CD4-positive, alpha-beta T cell treated with Interleukin-17A for 4 hours (primary cell): ENCODE measurements around the gene TUBG2.

ENCODE experiments used
- DNase-seq: peaks from one replicate; pipeline ENCODE4 v3.0.0-alpha.2; 2020; ENCODE audit warnings: mixed read lengths

Gene TUBG2

DNA sequence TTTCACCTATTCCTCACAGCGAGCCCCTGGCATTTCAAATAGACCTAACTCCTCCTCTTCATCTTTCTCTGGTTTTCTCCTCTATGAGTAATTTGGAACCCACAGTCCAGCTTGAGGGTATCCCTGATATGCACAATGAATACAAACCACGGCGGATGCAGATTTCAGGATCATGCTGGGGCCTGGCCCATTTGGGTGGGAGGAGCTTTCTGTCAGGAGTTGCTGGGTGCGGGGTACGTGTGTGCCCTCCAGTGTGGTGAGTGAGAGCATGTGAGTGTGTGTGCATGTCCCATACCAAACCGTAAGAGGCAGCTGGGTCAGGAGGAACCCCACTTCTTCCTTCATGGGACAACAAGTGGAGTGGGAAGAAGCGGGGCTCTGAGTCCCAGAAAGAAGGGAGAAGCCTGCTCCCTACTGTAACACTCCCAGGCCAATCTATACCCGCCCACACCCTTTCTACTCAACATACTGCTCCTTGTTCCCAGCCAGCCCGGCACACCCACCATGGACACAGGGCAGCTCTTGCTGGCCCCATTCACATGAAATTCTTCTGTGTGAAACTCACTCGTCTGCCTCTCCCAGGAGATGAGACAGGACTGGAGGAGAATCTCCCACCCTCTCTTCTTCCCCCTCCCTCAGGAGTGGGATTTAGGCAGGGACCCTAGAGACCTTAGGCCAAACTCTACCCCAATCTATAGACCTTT is 41.7 kb downstream of the TUBG2 start:
- DNase-seq: no peak

DNA sequence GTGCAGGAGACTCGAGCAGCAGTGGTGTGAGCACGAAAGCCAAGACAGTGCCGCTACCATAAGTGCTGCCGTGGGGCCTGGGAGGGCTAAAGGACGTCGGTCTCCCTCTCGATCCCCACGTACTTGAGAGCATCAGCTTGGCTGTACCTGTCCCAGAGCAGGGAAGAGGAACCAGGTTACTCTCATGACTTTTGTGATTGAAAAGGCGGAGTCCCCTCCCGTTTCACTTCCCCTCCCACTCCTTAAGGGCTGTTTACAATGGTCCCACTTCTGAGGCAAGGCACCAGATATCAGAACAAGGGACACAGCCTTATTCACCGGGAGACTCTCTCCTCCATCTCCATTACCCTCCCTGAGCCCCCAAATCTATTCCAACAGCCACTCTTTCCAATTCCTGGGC is 43.4 kb downstream of the TUBG2 start:
- no peak for DNase-seq

DNA sequence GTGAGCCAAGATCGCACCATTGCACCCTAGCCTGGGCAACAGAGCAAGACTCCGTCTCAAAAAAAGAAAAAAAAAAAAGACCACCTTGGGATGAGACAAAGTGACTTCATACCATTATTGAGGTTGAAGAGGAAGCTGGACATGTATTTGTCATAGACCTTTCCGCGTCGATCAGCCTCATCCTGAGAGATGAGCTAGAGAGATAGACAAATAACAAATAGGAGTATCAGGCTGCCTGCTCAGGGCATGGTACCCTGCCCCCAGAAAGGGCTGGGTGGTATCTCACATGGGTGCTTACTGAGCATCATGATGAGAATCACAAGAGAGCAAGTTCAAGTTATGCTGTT is 45.4 kb downstream of the TUBG2 start:
- no peak for DNase-seq

DNA sequence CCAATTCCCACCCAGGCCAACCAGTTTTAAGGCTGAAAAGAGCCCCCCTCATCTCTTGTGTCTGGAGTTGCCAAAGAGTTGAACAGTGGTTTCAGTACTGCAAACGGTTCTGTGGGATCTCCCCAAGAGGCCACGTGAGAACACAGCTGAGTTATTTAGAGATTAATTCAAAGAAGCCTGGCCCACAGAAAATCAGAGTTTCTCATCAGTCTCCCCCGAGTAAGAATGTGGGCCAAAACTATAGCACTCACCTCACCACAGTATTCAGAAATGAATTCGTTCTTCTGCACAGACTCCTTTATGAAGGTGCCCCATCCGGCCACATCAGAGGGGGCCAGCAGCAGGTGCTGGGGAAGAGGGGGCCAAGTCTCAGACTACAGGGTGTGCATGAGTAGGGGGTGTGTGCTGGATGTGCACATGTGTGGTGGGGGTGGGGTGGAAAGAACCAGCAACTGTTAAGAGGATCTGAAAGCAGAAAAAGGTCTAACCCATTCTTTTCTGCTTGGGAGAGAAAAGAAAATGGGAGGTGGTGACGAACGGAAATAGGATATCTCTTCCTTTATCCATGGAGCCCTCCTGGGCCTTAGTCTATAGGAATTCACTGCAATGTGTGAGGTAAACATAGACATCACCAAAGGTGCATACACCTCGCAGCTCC is 45.9 kb downstream of the TUBG2 start:
- no peak for DNase-seq

DNA sequence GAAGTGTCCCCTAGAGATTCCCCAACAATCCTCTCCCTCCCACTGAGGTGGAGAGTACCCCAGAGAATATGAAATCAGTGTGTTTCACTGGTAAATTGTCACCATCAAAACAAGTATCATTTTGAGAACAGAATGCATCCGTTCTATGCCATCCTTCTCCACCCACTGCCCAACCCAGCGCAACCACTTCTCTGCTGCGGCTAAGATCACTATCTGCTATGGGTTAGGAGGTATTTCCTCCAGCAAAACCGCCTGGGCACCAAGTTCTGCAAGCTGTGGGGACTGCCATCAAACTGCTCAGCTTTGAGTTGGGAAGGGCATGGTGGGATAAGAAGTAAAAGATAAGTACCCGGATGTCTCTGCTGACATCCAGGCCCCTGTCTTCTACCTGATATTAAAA is 47.6 kb downstream of the TUBG2 start:
- DNase-seq: peak; percentile 60

DNA sequence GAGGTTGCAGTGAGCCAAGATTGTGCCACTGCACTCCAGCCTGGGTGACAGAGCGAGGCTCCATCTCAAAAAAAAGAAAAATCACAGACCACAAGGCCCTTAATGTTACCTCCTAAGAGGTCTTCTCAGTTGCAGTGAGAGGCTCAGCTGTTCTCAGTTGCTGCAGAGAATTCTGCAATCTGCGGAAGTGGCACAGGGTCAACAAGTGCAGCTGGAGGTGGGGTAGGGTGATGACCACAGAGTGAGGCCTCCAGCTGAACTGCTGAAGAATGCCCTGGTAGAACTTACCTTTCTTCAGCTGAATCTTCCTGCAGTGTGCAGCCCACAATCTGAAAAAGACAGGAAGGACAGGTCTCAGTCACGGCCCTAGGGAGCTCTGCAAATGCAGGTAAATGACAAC is 49.5 kb downstream of the TUBG2 start:
- DNase-seq: no peak

DNA sequence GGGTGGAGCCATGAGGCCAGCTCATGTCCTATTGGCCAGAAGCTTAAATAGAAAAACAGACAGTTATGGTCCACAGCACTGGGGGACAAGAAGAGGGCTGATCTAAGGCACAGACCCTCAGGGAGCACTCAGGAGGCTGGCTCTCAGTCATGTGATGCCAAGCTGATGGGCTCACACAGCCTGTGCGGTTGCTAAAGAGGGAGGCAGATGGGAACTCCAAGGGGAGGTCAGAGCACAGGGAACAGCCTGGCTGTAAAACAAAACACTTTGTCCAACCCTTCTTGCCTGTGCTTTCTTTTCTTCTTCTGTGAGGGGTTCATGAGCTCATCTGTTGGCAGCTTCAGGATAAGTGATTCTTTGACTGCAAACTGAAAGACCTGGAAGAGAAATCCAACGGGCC is 50.5 kb downstream of the TUBG2 start:
- DNase-seq: no peak
